IPS DF 4.7 (cell line): Measurements from ENCODE around the gene LCN2.

Experiments used
- DNase-seq: peaks from one replicate; pipeline ENCODE4 v3.0.0-alpha.2; 2013; ENCODE audit warnings: low spot score; ENCODE audit errors: extremely low read depth

Gene LCN2

DNA sequence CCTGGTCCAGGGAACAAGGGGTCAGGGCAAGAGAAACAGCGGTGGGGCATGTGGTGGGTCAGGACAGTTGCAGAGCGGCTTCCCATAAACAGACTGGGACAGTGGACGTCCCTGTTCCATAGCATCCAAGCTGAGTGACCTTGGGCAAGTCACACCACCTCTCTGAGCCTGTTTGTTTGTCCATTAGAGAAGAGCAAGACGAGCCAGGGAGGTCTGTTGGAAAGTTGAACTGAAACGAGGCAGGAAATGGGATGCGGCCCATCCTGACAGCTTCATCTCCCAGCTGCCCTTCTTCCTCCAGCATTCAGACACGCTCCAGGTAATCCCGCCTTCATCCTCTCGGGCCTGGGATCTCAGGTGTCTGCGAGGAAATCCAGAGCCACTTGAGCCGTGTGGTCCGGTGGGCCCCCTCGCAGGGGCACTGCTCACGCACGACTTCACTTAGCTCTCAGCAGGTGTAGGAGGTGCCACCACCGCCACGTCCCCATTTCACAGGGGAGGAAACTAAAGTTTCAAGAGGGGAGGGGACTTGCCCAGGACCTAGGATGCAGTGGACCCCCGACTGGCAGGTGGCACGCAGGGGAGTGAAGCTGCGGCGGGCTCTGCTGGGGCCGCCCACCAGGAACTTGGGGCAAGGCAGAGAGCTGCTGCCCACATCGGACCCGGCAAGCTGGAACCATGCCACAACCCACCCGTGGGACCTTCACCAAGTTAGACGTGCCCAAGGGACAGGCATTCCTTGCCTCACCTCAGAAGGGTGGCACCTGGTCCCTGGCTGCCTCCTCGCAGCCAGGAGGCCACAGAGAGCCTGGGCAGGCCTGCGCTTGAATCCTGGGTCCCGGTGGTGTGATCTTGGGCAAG, 34.7 kb upstream of the LCN2 start:
- DNase-seq, result no peak

DNA sequence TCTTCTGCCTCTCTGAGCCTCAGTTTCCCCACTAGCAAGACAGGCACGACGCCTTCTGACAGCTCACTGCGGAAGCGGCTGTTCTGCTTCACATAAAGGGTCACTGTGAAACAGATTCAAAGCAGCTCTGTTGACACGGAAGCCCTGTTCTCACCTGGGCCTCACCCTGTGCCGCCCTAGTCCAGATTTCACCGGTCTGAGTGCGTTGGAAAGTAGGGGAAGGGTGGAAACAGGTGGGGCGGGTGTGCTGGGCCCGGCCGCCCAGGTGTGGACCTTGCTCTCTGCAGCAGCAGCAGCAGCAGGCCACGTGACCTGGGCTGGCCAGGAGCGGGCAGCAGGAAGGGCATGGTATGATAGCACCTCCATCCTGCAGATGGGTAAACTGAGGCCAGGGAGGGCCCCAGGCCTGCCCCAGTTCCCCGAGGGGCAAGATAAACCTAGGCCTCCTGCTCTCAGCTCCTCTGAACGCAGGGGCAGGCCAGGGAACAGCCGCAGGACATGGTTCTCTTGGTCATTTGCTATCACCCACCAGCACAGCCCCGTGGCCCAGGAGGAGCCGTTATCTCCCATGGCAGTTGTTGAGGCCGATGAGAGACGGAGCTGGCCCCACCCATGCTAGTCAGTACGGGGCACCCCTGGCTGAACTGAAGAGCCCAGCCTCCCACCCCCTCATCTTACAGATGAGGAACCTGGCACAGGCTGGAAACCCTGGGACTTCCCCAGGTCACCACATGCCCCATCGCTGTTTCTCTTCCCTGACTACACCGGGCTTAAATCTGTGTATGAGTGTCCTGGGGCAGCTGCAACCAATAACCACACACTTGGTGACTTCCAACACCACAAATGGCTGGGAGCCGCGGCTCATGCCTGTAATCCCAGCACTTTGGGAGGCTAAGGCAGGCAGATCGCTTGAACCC, 33.8 kb upstream of the LCN2 start:
- DNase-seq, result no peak

DNA sequence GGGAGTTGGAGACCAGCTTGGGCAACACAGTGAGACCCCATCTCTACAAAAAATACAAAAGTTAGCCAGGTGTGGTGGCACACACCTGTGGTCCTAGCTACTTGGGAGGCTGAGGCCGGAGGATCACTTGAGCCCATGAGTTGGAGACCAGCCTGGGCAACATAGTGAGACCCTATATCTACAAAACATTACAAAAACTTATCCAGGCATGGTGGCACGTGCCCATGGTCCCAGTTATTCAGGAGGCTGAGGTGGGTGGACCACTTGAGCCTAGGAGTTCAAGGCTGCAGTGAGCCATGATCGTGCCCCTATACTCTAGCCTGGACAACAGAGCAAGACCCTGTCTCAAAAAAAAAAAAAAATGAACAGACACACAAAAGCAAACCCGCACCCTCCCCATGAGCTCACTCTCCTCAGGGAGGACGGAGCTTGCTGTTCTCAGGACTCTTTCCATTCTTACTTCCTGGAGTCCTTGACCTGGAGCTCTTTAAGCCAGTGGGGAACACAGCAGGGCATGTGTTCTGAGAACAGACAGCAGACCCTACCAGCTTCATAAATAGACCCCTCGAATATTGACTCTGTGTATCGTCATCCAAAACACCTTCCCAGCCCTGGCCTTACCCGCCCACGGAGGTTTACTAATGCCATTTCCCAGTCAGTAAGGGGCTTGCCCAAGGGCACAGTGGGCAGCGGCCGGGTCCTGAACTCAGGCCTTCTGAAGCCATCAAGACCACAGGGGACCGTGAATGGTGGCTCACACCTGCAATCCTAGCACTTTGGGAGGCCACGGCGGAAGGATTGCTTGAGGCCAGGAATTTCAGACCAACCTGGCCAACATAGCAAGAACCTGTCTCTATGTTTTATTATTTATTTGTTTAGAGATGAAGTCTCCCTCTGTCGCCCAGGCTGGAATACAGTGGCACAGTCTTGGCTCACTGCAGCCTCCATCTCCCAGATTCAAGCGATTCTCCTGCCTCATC, 32.9 kb upstream of the LCN2 start:
- no peak for DNase-seq

DNA sequence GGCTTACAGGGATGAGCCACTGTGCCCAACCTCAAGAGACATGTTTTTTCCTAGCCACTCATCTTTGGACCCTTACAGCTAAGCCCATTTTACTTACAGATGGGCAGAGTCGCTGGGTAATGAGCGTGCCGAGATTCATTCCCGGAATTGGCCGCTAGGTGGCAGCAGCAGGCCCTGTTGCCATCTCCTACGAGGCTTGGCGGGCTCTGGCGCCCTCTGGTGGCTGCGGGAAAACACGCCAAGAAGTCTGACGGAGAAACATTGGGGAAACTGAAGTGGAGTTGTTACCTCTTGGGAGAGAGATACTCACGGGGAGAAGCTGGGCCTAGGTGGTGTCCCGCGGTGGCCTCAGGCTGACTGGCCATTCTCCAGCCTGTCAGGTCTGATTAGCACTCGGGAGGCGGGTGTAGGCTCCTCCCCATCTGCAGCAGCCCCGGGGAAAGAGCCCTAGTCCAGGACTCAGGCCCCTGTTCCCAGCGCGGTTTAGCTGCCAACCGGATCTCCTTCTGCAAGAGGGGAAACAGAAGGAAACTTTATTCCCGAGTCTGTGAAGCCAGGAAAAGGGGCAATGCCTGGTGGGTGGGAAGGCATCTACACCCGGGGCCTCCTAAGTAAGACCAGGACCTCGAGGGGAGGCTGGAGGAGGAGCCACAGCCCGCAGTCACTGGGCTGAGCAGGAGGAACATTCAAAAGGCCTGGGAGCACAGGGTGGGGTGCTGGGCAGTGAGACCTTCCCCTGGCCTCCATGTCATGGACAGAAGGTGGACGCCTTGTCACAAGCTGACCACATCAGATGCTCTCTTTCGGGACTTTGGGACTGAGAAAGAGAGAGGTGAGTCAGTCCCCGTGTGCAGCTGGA, 31.4 kb upstream of the LCN2 start:
- DNase-seq, result no peak

DNA sequence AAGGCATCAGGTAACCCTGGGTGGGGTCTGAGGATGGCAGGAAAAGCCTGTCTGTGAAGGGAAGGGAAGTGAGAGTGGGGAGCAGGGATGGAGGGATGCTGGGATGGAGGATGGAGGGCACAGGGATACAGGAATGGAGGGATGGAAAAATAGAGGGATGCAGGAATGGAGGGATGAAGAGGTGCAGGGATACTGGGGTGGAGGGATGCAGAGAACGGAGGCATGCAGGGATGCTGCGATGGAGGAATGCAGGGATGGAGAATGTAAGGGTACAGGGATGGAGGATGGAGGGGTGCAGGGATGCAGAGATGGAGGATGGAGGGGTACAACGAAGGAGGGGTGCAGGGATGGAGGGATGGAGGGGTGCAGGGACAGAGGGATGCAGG, 30.8 kb upstream of the LCN2 start:
- DNase-seq, result no peak

DNA sequence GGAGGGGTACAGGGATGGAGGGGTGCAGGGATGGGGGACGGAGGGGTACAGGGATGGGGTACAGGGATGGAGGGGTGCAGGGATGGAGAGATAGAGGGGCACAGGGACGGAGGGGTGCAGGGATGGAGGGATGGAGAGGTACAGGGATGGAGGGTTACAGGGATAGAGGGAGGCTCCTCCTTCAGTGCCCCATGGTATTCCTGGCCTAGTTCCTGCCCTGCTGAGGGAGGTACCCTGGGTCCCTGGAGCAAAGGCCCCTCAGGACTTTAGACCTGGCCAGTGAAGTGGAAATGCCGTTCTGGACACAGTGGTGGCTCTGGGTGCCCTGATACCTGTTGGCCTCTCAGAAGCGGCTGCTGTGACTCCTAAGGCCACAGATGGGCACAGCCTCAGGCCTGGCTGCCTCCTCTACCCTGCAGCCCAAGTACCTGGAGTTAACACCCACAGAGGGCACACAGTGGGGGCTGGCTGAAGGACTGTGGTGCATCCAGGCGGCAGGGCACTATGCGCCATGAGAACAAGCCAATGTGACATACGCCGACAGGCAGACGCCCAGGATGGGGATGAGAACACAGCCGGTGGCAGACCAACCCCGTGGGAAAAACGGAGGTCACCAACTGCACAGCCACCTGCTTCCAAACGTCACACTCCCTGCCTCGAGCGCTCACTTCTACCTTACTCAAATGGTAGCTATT, 30.1 kb upstream of the LCN2 start:
- no peak for DNase-seq

DNA sequence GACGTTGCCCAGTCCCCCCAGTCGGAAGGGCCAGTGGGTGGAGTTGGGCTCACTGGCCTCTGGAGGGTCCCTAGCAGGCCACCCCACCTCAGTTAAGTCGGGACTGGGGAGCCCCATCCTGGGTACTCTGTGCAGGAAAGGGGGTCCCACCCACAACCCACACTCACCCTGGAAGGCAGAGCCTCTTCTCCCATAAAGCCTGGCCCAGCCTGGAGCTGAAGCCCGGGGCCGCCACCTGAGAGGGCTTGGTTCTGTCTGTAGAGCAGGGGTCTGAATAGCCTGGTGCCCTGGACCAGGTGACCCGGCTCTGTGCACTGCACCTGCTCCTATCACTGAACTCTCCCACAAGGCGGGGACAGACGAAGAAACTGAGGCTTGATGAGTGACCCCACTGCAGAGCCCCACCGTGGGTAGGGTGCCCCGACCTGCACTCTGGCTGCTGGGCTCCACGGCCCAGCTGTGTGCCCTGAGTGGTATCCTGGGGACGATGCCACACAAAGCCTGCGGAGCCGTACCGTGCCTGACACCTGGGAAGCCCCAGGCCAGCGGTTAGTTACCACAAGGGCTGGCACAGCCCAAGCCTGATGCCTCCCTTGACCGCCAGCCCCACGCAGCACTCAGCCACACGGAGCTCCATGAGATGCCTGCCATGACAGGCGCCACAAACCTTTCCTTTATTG, 29.1 kb upstream of the LCN2 start:
- DNase-seq, result no peak

DNA sequence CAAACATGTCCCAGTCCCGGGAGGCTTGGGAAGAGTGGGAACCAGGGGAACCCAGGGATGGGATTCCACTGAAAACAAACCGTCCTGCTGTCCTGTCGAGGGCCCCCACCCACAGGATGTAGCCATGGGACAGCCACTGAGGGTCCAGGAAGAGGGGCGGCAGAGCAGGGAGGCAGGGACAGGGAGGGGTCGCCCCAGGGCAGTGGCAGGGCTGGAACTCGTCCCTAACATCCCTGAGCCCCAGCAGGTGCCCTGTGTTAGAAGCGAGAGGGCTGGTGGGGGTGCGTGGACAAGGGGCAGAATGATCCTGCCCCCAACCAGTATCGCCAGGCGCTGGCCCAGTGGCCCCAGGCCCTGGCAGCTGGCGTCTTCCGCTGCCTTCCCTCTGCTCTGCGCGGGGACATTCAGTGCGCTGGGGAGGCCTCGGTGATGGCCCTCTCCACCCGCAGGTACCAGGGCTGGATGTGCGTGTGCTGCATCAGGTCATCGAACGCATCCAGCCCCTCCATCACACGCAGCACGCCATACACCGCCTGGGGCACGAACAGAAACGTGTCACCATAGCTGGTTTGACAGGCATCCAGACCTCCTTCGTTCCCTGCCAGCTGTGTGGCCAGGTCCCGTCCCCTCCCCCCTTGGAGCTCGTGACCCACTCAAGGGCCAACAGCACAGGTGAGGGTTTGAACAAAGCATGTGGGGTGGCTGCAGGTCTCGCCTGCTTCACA, 28.4 kb upstream of the LCN2 start:
- DNase-seq, result no peak

DNA sequence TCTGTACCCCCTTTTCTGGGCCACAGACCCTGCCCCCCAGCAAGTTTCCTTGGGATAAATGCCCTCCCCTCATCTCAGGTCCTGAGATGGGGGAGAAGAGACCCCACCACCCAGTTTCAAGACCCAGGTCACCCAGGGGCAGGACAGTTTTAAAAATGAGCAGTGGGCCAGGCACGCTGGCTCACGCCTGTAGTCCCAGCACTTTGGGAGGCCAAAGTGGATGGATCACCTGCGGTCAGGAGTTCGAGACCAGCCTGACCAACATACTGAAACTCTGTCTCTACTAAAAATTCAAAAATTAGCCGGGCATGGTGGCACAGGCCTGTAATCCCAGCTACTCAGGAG, 27.8 kb upstream of the LCN2 start:
- no peak for DNase-seq

DNA sequence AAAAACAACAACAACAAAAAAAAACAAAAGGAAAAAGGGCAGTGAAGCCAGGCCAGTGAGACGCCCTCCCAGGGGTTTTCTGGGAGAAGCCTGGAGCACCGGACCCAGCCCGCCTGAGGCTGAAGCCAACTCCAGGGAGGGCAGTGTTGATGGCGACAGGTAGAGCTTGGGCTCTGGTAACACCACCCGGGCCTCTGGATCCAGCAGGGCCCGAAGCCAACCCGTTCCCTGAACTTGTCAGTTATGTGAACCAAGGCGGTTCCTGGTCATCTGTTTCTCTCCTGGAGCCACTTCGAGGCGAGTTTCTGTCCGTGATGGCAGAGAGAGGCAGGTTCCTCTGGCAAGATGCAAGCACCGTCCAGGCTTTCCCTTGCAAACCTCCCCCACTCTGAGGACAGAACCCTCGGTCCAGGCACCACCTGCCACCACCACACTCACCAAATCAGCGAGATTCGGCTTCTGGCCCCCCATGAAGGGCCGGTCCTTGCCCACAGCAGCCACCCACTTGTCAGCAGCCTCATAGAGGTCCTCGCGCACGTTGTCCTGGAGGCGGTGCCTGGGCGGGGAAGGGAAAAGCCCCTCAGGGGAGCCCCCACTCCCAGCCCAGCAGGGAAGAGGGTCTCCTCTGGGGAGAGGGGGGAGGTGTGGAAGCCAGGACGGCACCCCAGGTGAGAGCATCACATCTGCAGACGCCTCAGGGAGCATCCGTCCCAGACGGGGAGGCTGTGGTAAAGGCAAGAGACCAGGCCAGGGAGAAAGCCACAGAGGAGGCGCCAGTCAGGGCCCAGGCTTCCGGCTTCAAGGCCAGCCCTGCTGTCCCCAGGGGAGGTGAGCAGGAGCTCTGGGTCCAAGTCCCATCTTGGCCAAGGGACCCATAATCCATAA, 27.1 kb upstream of the LCN2 start:
- no peak for DNase-seq

DNA sequence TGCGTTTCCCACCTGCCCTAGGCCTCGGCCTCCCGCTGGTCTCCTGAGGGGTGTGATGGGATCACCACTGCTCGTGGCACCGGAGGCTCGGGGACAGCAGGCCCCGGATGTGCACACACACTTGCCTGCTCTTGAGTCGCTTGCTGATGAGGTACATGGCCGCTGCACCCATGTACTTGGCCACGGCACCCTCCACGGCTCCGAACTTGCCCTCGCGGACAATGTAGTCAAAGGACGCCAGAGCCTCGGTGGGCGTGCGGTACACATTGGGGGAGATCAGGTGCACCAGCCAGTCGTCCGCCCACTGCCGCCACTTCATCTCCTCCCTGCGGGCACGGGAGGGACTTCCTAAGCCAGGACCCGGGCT, 26.5 kb upstream of the LCN2 start:
- no peak for DNase-seq

DNA sequence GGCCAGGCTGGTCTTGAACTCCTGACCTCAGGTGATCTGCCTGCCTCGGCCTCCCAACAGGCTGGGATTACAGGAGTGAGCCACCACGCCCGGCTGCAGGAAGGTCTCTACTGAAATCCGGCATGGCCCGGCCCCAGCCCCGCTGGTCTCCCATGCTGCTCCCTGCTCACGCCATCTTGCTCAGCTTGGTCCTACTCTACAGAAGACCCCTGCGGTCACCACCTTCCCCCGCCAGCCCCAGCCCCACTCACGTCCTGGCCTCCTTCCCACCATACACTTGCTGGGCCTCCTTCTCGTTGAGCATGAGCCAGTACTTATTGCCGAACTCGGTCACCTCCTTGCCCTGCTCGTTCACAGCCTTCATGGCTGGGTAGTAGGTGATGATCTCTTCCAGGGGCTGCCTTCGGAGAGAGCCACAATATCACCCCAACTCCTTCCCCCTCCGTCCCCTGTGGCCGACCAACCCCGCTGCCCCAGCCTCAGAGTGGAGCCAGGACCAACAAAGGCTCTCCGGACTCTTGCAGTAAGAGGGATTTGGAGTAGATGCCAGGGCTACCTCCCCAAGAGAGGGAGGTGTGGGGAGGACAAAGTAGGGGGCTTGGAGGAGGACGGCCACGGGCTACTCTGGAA, 25.7 kb upstream of the LCN2 start:
- DNase-seq, result no peak

DNA sequence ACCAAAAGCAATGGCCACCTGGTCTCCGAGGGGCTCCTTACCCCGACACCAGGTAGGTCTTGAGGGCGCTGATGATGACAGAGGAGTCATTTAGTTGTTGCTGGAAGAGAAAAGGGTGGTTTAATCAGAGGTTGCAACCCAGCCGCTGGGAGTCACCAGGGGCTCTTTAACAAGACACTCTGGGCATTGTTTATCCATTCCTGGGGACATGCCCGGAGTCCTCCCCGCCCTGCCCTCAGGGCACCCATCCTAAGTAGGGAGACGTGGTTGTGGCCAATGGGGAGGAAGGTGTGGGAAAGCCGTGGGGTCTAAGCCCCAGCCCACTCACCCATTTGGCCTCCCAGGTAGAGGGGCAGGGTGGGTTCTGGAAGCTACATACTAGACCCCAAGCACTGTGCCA, 24.8 kb upstream of the LCN2 start:
- no peak for DNase-seq

DNA sequence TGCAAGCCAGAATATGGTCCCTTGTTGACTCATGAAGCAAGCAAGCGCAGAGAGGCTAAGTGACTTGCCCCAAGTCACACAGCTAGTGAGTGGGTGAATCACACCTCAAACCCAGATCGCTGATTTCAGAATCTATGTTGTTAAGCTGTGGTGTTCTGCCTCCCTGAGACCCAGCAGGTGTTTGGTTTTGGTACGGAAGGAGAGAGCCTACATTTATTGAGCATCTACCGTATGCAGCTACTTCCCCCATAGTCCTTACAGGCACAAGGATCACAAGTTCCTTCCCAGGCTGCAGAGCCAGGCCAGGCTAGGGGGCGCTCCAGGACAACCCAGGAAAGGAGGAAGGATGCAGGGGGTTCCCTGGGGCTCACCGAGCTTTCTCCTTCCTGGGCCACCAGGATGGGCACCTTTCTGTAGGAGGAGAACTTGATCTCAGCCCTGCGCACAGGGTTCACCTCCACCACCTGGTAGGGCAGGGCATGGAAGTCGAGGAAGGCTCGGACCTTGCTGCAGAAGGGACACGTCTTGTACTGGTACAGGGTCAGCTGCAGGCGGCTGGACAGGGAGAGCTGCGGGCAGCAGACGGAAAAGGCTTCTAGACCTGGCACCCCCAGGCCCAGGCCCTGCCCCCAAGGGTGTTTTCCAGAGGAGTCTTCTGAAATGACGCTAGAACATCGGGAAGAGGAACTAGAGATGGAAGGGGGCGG, 24.2 kb upstream of the LCN2 start:
- DNase-seq, result no peak

DNA sequence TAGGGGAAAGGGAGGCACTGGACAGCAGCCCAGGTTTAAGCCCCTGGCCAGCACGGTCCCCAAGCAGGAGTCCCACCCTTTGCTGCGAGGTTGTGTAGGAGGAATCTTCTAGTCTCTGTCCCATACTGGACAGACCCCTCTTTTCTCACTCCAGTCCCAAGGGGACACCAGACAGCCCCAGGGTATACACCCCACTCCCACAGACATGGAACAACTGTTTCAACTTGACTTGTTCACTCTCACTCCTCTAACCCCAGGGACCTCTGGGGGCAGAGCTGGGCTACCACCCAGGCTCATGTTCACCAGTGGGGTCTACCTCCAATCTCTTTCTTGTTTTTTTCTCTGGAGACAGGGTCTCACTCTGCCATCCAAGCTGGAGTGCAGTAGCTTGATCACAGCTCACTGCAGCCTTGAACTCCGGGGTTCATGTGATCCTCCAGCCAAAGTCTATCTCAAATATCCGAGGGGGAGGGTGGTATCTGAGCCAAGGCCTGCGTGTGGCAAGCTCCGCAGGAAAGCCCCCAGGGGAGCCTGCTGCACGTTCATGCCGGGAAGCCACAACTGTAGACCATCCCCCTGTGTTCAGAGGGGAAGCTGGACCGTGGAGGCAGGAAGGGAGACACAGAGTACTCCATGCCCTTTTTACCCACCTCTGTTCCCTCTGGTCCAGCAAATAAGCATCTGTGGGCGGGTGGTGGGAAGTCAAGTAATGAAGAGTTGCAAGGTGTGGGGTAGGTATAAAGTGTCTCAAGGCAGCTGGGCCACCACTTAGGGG, 23.5 kb upstream of the LCN2 start:
- no peak for DNase-seq

DNA sequence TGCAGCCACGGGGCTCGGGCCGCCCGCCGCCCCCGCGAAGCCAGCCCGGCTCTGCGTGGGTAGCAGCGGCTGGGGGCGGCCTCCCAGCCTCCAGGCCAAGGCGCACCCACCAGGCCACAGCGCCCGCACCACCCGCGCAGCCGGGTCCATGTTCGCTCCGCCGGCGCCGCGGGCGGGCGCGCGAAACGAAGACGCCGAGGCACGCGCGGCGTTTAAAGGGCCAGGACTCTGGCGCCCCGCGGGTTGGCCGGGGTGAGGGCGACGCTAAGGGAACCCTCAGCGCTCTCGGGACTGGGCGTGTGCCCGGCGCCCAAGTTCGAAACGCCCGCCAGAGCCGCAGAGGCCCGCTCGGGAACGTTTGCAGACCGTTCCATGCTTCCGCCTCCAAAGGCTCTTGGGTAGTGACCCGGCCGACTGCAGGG, 21.7 kb upstream of the LCN2 start, which contains the start of gene PTGES2:
TSS of gene PTGES2 (minus strand) at position 162 of the 422 bp plus-strand sequence. CDS start at position 150, 12 bp downstream.
- peak; percentile 30 for DNase-seq
